Fibroblast of lung (primary cell): ENCODE measurements around the gene MDK.

Experiments used
- CTCF ChIP-seq, 2 donors: IDR thresholded peaks in 1 of 2; conservative IDR thresholded peaks in 1 of 2; 1 replicate in 1 of 2; 2 replicates in 1 of 2; pipeline ENCODE4 v1.5.1; 2011 to 2012; ENCODE audit warnings: low read length in 2 of 2, control low read depth in 1 of 2, inconsistent platforms in 1 of 2, low read depth in 1 of 2, mild to moderate bottlenecking in 1 of 2
- EZH2 ChIP-seq: IDR thresholded peaks from 2 replicates; pipeline ENCODE4 v1.5.1; 2012; ENCODE audit warnings: low read length, control low read depth, mild to moderate bottlenecking; ENCODE audit errors: missing control alignments

- TF ChIP-seq CTCF (conservative IDR thresholded peaks at IDR 0.05 in 1 of 2, IDR thresholded peaks at IDR 0.05 in 1 of 2; ENCODE audit: low read depth in 1 of 2, low read length in 2 of 2) (no peak), EZH2 (no peak)
Observed at GRCh38 chr11:46336563-46337180, 44.8 kb upstream of the MDK start.
